Stomach (tissue), 4 donors: ENCODE measurements around the gene SF3B6.

Experiments used
- EP300 ChIP-seq: sonication (generic); formaldehyde crosslinking; IDR thresholded peaks from one replicate; pipeline ENCODE4 v1.6.1; 2017; ENCODE audit warnings: antibody characterized with exemption
- POLR2A ChIP-seq, 4 donors: fragments of 450-650 bp; IDR thresholded peaks; one replicate each; pipeline ENCODE4 v1.6.1; 2016; ENCODE audit warnings: antibody characterized with exemption in 4 of 4, control low read depth in 2 of 4, mild to moderate bottlenecking in 1 of 4, moderate library complexity in 1 of 4
- POLR2AphosphoS5 ChIP-seq, 3 donors: sonication (generic); formaldehyde crosslinking; IDR thresholded peaks; one replicate each; pipeline ENCODE4 v1.6.1; 2016; ENCODE audit warnings: antibody characterized with exemption in 3 of 3
- TF ChIP-seq, protein P1 (sequence below), 7 experiments: fragments of 450-650 bp in 4 of 7; fragments of 200-600 bp in 3 of 7; sonication (generic) in 3 of 7; IDR thresholded peaks; one replicate each; pipeline ENCODE4 v1.5.1; 2016 to 2019; ENCODE audit warnings: antibody characterized with exemption in 7 of 7, control low read depth in 2 of 7, mild to moderate bottlenecking in 1 of 7

DNA sequence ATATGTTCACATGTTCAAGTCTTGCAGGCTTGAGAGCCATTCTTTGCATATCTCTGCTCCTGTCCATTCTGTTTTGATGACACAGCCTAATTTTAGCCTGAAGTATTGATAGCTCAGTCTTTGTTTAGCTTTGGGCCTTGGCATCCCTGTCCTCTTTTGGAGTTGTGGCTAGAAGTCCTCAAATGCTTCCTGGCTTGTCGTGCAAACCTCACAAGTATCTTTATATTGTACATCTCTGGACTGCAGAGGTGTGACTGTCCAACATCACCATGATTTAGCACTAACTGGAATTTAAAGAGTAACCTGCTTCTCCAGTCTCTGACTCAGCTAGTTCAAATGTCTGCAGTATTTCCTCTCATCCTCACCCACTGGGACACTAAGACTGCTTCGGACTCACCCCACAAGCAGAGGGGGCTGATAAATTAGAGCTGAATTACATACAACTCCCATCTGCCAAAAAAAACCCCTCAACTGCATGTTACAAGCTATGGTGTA, 35.3 kb upstream of the SF3B6 start:
- TF ChIP-seq POLR2A (IDR thresholded peaks at IDR 0.05), result no peak
- TF ChIP-seq POLR2AphosphoS5 (IDR thresholded peaks at IDR 0.05), result no peak
- TF ChIP-seq, protein P1, sequence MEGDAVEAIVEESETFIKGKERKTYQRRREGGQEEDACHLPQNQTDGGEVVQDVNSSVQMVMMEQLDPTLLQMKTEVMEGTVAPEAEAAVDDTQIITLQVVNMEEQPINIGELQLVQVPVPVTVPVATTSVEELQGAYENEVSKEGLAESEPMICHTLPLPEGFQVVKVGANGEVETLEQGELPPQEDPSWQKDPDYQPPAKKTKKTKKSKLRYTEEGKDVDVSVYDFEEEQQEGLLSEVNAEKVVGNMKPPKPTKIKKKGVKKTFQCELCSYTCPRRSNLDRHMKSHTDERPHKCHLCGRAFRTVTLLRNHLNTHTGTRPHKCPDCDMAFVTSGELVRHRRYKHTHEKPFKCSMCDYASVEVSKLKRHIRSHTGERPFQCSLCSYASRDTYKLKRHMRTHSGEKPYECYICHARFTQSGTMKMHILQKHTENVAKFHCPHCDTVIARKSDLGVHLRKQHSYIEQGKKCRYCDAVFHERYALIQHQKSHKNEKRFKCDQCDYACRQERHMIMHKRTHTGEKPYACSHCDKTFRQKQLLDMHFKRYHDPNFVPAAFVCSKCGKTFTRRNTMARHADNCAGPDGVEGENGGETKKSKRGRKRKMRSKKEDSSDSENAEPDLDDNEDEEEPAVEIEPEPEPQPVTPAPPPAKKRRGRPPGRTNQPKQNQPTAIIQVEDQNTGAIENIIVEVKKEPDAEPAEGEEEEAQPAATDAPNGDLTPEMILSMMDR (IDR thresholded peaks at IDR 0.05), result no peak
- TF ChIP-seq EP300, result no peak
